H9 (cell line): ENCODE measurements around the gene NRXN3. TPM values are rescaled to one million over a fixed set of nuclear protein-coding genes. Genes with fewer than 3 reads are reported as not detected.

Source experiments
- DNase-seq: peaks from one replicate; pipeline ENCODE4 v3.0.0-alpha.2; 2017
- H2AFZ ChIP-seq: one replicate; pipeline ENCODE4 v1.6.1; 2013; ENCODE audit warnings: mild to moderate bottlenecking, low read length, control low read depth, moderate library complexity
- H2AK5ac ChIP-seq: 2 replicates; pipeline ENCODE4 v1.6.1; 2013; ENCODE audit warnings: low read length, control low read depth, mixed read lengths; ENCODE audit not compliant: insufficient read length
- H2BK120ac ChIP-seq: one replicate; pipeline ENCODE4 v1.6.1; 2013; ENCODE audit warnings: low read depth, mild to moderate bottlenecking, low read length, control low read depth, inconsistent platforms; ENCODE audit not compliant: poor library complexity, severe bottlenecking
- H2BK12ac ChIP-seq: 2 replicates; pipeline ENCODE4 v1.6.1; 2013; ENCODE audit warnings: low read length, control low read depth, mixed read lengths, low read depth; ENCODE audit not compliant: insufficient read length
- H2BK15ac ChIP-seq: 2 replicates; pipeline ENCODE4 v1.6.1; 2013; ENCODE audit warnings: low read depth, low read length, control low read depth
- H2BK20ac ChIP-seq: one replicate; pipeline ENCODE4 v1.6.1; 2013; ENCODE audit warnings: low read depth, mild to moderate bottlenecking, low read length, control low read depth, inconsistent platforms; ENCODE audit not compliant: poor library complexity, severe bottlenecking
- H2BK5ac ChIP-seq: 2 replicates; pipeline ENCODE4 v1.6.1; 2013; ENCODE audit warnings: low read length, control low read depth, mixed read lengths; ENCODE audit not compliant: insufficient read length
- H3K14ac ChIP-seq: 2 replicates; pipeline ENCODE4 v1.6.1; 2013; ENCODE audit warnings: low read length, control low read depth; ENCODE audit not compliant: insufficient read depth
- H3K18ac ChIP-seq: 2 replicates; pipeline ENCODE4 v1.6.1; 2013; ENCODE audit warnings: low read depth, mild to moderate bottlenecking, mixed read lengths, low read length, control low read depth; ENCODE audit not compliant: insufficient read length
- H3K23ac ChIP-seq: 2 replicates; pipeline ENCODE4 v1.6.1; 2013; ENCODE audit warnings: low read length, control low read depth, mixed read lengths, low read depth; ENCODE audit not compliant: insufficient read length
- H3K23me2 ChIP-seq: 2 replicates; pipeline ENCODE4 v1.6.1; 2013; ENCODE audit warnings: low read depth, mild to moderate bottlenecking, mixed read lengths, low read length, control low read depth; ENCODE audit not compliant: insufficient read length, poor library complexity, severe bottlenecking
- H3K27ac ChIP-seq: 2 replicates; pipeline ENCODE4 v1.5.1; 2013; ENCODE audit warnings: low read length, control low read depth, mixed read lengths, low read depth; ENCODE audit not compliant: insufficient read length
- H3K27me3 ChIP-seq: 2 replicates; pipeline ENCODE4 v1.6.1; 2013; ENCODE audit warnings: low read length, control low read depth, inconsistent platforms; ENCODE audit not compliant: insufficient read depth
- H3K4ac ChIP-seq: 2 replicates; pipeline ENCODE4 v1.6.1; 2013; ENCODE audit warnings: low read depth, mild to moderate bottlenecking, control low read depth, inconsistent platforms, low read length, moderate library complexity
- H3K4me1 ChIP-seq: 2 replicates; pipeline ENCODE4 v1.6.1; 2013; ENCODE audit warnings: low read length, control low read depth, inconsistent platforms; ENCODE audit not compliant: insufficient read depth
- H3K4me2 ChIP-seq: 2 replicates; pipeline ENCODE4 v1.6.1; 2013; ENCODE audit warnings: low read length, control low read depth, mixed read lengths; ENCODE audit not compliant: insufficient read length, insufficient read depth
- H3K56ac ChIP-seq: 2 replicates; pipeline ENCODE4 v1.6.1; 2013; ENCODE audit warnings: low read depth, mild to moderate bottlenecking, mixed read lengths, low read length, control low read depth; ENCODE audit not compliant: insufficient read length
- H3K79me1 ChIP-seq: 2 replicates; pipeline ENCODE4 v1.6.1; 2013; ENCODE audit warnings: low read depth, mild to moderate bottlenecking, moderate library complexity, low read length, control low read depth, inconsistent platforms; ENCODE audit not compliant: insufficient read depth, poor library complexity, severe bottlenecking
- H3K79me2 ChIP-seq: 2 replicates; pipeline ENCODE4 v1.6.1; 2013; ENCODE audit warnings: low read length, control low read depth, inconsistent platforms; ENCODE audit not compliant: insufficient read depth
- H3K9ac ChIP-seq: 2 replicates; pipeline ENCODE4 v1.6.1; 2013; ENCODE audit warnings: low read length, control low read depth, mixed read lengths; ENCODE audit not compliant: insufficient read length; ENCODE audit errors: extremely low read depth
- H3K9me3 ChIP-seq: one replicate; pipeline ENCODE4 v1.6.1; 2013; ENCODE audit warnings: low read depth, low read length, inconsistent platforms; ENCODE audit not compliant: control insufficient read depth
- H3T11ph ChIP-seq: one replicate; pipeline ENCODE4 v1.6.1; 2013; ENCODE audit warnings: mild to moderate bottlenecking, low read length, control low read depth, inconsistent platforms
- H4K20me1 ChIP-seq: one replicate; pipeline ENCODE4 v1.6.1; 2013; ENCODE audit not compliant: control insufficient read depth, insufficient read length, insufficient read depth
- H4K5ac ChIP-seq: 2 replicates; pipeline ENCODE4 v1.6.1; 2013; ENCODE audit warnings: low read depth, mild to moderate bottlenecking, mixed read lengths, low read length, control low read depth; ENCODE audit not compliant: insufficient read length
- H4K8ac ChIP-seq: replicated peaks from 2 replicates; pipeline ENCODE4 v1.6.1; 2013; ENCODE audit warnings: low read length, control low read depth, mixed read lengths, low read depth; ENCODE audit not compliant: insufficient read length
- H4K91ac ChIP-seq: 2 replicates; pipeline ENCODE4 v1.6.1; 2013; ENCODE audit warnings: low read depth, mild to moderate bottlenecking, moderate library complexity, mixed read lengths, low read length, control low read depth; ENCODE audit not compliant: insufficient read length
- H3K27ac Mint-ChIP-seq, 3 experiments: 2 replicates in 2 of 3; 3 replicates in 1 of 3; pipeline ENCODE4 v1.8.0; 2020 to 2021; ENCODE audit warnings: mixed read lengths in 3 of 3, mild to moderate bottlenecking in 1 of 3, moderate library complexity in 1 of 3
- H3K27me3 Mint-ChIP-seq: 2 replicates; pipeline ENCODE4 v1.8.0; 2021; ENCODE audit warnings: low read depth, mild to moderate bottlenecking, moderate library complexity, mixed read lengths
- H3K36me3 Mint-ChIP-seq, 3 experiments: 2 replicates in 2 of 3; 3 replicates in 1 of 3; pipeline ENCODE4 v1.8.0; 2020 to 2021; ENCODE audit warnings: low read depth in 3 of 3, mixed read lengths in 3 of 3; ENCODE audit not compliant: insufficient read depth in 1 of 3
- H3K4me1 Mint-ChIP-seq, 2 experiments: 2 replicates each; pipeline ENCODE4 v1.8.0; 2020; ENCODE audit warnings: mixed read lengths in 2 of 2
- H3K4me3 Mint-ChIP-seq, 2 experiments: 2 replicates in 1 of 2; 3 replicates in 1 of 2; pipeline ENCODE4 v1.8.0; 2020 to 2021; ENCODE audit warnings: mild to moderate bottlenecking in 2 of 2, mixed read lengths in 2 of 2, moderate library complexity in 1 of 2
- H3K9me3 Mint-ChIP-seq, 2 experiments: 2 replicates in 1 of 2; 3 replicates in 1 of 2; pipeline ENCODE4 v1.8.0; 2020; ENCODE audit warnings: mild to moderate bottlenecking in 2 of 2, mixed read lengths in 2 of 2, moderate library complexity in 1 of 2
- CTCF ChIP-seq: fragments of 200-600 bp; sonication (generic); conservative IDR thresholded peaks from 3 replicates; pipeline ENCODE4 v1.8.0; 2021; ENCODE audit warnings: antibody characterized with exemption, mild to moderate bottlenecking
- WGBS: extraction: QIAGEN DNeasy Blood & Tissue Kit; methylation state at CpG from one replicate; pipeline ENCODE4 v1.1.7; 2013; ENCODE audit warnings: missing lambda C conversion rate, low lambda C conversion rate, mixed read lengths; ENCODE audit not compliant: insufficient read length; ENCODE audit errors: extremely low coverage; 5-methylcytosine and 5-hydroxymethylcytosine counted together
- total RNA-seq: library from RNA; stranded (reverse); gene quantifications from 2 replicates; pipeline ENCODE4 v1.2.1, GENCODE V29; 2021

Gene NRXN3
- total RNA-seq, 1 experiment from 2014 or later = 1.8 TPM

DNA sequence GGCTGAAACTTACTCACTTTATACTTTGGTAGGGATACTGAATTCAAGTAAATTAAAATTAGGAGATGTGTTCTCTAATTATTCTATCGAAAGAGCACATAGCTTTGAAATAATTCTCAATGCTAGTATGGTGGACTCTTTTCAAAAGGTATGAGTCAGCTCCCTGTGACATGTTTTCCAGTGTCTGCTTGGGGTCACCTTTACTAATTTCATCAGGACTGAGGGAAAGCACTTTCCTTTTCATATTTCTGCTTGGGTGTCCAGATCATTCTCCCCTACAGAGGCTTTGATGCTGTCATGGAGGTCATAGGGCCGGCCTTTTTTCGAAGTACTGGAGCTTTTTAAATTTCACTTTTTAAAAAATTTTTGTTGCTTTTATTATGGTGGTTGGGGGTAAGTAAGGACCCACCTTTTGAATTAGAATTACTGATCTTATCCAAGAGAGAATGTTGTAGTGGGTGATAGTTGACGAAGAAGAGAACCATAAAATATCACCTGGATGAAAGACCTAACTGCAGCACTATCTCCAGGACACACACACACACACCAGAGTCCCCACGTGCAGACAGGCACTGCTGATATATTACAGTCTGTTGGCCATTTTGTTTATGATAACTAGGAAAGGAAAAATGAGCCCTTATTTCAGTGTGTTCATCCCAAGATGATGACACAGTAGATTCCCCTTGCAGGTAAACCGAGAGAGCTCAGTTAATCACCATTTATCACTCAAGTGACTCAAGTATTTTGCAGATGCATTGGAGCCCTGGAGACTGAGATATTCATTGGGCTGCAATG is 1482.5 kb downstream of the NRXN3 start:
- Histone ChIP-seq H3K23ac (no peak overlapping the region), H3K18ac (no peak overlapping the region), H3K27me3 (no peaks in the 10 kb centered on the region), H3K27ac (no peak overlapping the region), H3K4ac (no peak overlapping the region), H3T11ph (no peak overlapping the region), H4K20me1 (no peaks in the 10 kb centered on the region), H4K8ac (no peak overlapping the region), H3K79me2 (no peaks in the 10 kb centered on the region), H3K23me2 (no peaks in the 10 kb centered on the region), H3K4me1 (no peaks in the 10 kb centered on the region), H2BK15ac (no peak overlapping the region), H3K79me1 (no peaks in the 10 kb centered on the region), H3K9ac (no peak overlapping the region), H3K4me2 (no peak overlapping the region), H2BK12ac (no peak overlapping the region), H2BK20ac (no peak overlapping the region), H4K5ac (no peak overlapping the region), H2AK5ac (no peak overlapping the region), H3K56ac (no peak overlapping the region), H3K14ac (no peak overlapping the region), H2AFZ (no peak overlapping the region), H2BK120ac (no peak overlapping the region), H3K9me3 (no peaks in the 10 kb centered on the region), H2BK5ac (no peak overlapping the region), H4K91ac (no peak overlapping the region)
- Mint-ChIP-seq H3K4me1 (no peaks in the 10 kb centered on the region), H3K27me3 (no peaks in the 10 kb centered on the region), H3K27ac (no peak overlapping the region), H3K4me3 (no peak overlapping the region), H3K36me3 (no peaks in the 10 kb centered on the region), H3K9me3 (no peaks in the 10 kb centered on the region)
- WGBS = no CpG with 5 or more reads among the region's 6 CpGs
- DNase-seq = no peak
- TF ChIP-seq CTCF = no peak
